Fibroblast of lung (primary cell): ENCODE results near the gene GSTA5. TPM values are rescaled to one million over a fixed set of nuclear protein-coding genes. Genes with fewer than 3 reads are reported as not detected.

ENCODE experiments used
- polyA plus RNA-seq, 2 donors: library from polyadenylated mRNA; depleted of rRNA in 1 of 2; stranded (reverse) in 1 of 2; unstranded in 1 of 2; fragments of >200 nt; gene quantifications; 2 replicates each; pipeline ENCODE4 v1.2.1, GENCODE V29; 2011 to 2012; ENCODE audit warnings: missing spikeins in 1 of 2
- total RNA-seq: library from RNA; depleted of rRNA; stranded (reverse); fragments of >200 nt; gene quantifications from 2 replicates; pipeline ENCODE4 v1.2.1, GENCODE V29; 2014

Gene GSTA5
- total and polyA plus RNA-seq, 2 donors (not counting 1 experiment from before 2014, with no cell fraction given), result not detected

Other genes with a start within 250 kb of the GSTA5 start
- gene TMEM14A, start 169.7 kb downstream of the GSTA5 start, total RNA-seq, result 27.5 and 38.3 TPM in 2 replicates
- gene TMEM14A, start 169.7 kb downstream of the GSTA5 start, polyA plus RNA-seq, result 41.6 and 49.0 TPM in 2 replicates
- gene GSTA2, start 77.3 kb downstream of the GSTA5 start, total RNA-seq, result not detected in 2 replicates
- gene GSTA2, start 77.3 kb downstream of the GSTA5 start, polyA plus RNA-seq, result not detected in 2 replicates
- gene GSTA1, start 37.0 kb downstream of the GSTA5 start, total RNA-seq, result under 0.01 TPM in 1 of 2 replicates, not detected in the other
- not detected in 2 replicates for gene GSTA1, start 37.0 kb downstream of the GSTA5 start, polyA plus RNA-seq
- not detected in 2 replicates for gene GSTA3, start 68.9 kb upstream of the GSTA5 start, total RNA-seq
- gene GSTA3, start 68.9 kb upstream of the GSTA5 start, polyA plus RNA-seq, result not detected in 2 replicates
- gene GSTA4, start 154.5 kb upstream of the GSTA5 start, total RNA-seq, result 44.9 and 54.0 TPM in 2 replicates
- gene GSTA4, start 154.5 kb upstream of the GSTA5 start, polyA plus RNA-seq, result 47.2 and 51.9 TPM in 2 replicates
- 6.7 and 10.1 TPM in 2 replicates for gene CILK1, start 221.0 kb upstream of the GSTA5 start, total RNA-seq
- 15.4 and 16.4 TPM in 2 replicates for gene CILK1, start 221.0 kb upstream of the GSTA5 start, polyA plus RNA-seq
- 35.7 and 44.8 TPM in 2 replicates for gene FBXO9, start 224.6 kb upstream of the GSTA5 start, total RNA-seq
- 49.9 and 65.2 TPM in 2 replicates for gene FBXO9, start 224.6 kb upstream of the GSTA5 start, polyA plus RNA-seq